Tongue (tissue), 1 donor: ENCODE data around the gene ARHGAP11B.
"Not testable (repeated sequence)": the region's sequence is repeated elsewhere in the genome, so short reads cannot be mapped to it uniquely, and the experiment has no call there.

Experiments
- DNase-seq: peaks from one replicate; pipeline ENCODE4 v3.0.0-alpha.2; 2015

Gene ARHGAP11B

DNA sequence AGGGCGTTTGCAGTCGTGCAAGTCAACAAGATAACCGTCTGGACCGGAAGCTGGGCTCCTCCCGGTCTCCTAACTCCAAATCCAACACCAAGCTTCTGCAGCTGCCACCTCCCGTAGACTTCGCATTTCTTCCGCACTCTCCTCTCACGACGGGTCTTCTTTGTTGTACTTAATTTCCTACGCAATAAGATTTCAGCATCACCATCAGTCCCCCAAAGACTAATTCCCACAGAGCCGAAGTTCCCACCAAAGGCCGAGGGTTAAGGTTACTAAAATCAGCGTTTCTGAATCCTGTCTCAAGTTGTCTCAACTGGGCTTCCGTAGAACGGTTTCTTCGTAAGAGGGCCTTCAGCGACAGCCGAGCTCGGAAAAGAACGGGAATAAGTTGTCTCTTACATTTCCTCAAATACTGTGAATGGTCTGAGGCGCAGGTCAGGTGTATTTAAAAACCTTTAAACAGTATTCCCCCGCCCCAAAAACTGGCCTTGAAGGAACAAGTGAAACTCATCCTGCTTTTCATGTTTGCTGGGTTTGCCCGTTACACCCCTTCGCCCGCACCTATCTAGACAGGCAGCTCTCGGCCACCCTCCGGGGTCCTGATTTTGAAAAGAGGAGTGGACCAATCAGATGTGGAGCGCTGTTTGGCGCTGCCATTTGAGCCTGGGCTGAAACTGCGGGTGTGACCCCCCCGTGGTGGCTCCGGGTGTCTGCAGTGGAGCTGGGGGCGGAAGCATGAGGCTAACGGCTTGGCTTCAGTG lies at the start of gene ARHGAP11B:
Gene ARHGAP11B, plus strand, starts transcription at position 693 of the 758 bp plus-strand sequence.
- peak; percentile 98 for DNase-seq

DNA sequence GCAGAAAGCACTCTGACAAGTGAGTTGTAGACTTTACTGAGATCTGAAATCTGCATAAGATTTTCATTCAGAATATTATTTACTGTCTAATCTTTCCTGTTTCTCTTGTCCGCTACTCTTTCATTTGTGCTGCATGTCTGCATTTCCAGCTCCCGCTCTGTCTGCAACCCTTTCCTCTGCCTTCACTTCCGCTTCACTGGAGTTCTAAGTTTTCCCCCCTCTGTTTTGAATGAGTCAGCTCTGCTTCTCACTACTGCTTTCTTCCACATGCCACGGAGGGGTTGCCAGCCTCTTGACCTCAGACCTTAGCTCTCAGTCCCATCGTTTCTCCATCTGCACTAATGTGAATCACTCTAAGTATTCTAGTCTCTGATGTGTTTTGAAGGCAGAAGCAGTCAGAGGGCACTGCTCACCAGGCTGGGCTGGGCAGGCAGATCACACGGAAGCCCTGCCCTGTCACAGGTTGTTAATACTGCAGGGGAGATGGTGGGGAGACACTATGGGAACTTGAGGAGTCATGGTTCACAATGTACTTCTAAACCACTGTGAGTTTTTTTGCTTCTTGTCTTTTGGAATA lies 46.4 kb upstream of the ARHGAP11B start:
- DNase-seq, result not testable (repeated sequence)

DNA sequence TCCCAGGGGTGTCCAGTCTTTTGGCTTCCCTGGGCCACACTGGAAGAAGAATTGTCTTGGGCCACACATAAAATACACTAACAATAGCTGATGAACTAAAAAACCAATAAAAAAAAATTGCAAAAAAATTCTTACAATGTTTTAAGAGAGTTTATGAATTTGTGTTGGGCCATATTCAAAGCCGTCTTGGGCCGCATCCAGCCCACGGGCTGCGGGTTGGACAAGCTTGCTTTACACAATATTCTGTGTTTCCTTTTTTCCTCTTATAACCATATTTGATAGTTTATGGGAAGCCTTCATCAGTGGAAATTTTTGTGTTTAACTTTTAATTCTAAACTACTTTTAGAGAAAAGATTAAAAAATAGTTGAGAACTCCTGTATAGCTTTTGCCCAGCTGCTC lies 45.2 kb upstream of the ARHGAP11B start:
- DNase-seq, result not testable (repeated sequence)

DNA sequence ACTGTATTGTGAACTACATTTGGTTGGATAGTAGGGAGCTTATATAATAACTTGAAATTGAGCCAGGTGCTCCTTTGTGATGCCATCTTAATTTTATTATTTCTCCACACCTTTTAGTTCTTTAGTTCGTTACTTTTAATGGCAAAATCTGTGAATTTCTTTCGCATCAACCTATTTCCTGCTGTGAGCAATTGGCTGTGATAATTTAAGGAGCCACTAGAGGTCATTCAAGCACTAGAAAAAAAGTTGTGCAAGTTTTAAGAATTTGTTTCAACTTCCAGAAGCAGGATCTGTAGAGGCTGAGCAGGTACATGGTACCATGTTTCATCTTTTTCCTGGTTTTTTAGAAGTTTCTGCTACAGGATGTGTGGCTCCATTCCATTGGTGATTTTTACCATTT lies 27.0 kb upstream of the ARHGAP11B start:
- not testable (repeated sequence) for DNase-seq

DNA sequence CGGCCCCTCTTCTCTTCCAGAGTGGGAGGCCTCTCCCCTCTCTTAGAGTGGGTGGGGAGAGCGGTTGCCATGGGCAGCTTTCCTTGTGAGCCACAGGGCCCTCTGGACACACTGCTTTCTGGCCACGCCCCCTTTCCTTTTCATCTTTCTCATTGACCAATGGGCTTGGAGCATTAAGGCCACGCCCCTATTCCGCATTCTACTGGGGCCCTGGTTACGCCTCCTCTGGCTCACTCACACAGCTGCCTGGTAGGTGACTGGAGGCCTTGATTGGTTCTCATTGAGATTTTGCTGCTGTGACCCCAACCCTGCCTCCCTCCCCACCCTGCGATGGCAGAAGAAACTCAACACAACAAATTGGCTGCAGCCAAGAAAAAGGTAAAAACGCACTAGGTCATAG lies 22.1 kb upstream of the ARHGAP11B start, which contains the start of gene GOLGA8H:
Gene GOLGA8H, plus strand, starts transcription at position 233 of the 400 bp plus-strand sequence. Its CDS starts 98 bp downstream, at position 331.
- not testable (repeated sequence) for DNase-seq

DNA sequence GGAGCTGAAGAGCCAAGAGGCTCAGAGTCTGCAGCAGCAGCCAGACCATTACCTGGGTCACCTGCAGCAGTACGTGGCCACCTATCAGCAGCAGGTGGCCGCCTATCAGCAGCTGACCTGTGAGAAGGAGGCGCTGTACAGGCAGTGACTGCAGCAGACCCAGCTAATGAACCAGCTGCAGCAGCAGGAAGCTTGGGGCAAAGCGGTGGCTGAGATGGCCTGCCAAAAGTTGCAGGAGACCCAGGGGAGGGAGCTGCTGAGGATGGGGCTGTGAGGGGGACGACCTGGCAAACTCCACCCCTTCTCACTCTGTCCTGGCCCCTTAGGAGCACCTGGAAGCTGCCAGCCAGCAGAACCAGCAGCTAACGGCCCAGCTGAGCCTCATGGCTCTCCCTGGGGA lies 13.7 kb upstream of the ARHGAP11B start:
- DNase-seq, result not testable (repeated sequence)

DNA sequence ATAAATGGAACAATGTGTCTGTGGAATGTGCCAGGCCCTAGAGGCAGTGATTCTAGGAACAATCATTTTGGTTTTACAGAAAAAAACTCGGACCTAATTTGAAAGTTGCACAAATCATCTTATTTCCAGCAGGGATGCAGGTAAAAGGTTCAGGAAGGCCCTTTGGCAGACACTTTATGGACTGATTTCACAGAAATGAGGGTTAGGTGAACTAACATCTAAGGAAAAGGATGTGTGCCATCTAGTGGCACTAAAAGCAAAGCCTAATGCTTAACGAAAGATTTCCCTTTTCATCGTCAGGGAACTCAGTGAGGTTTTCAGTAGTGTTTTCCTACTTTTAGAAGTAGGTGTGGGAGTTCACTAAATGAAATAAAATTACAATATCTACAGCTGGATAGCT lies 4.6 kb upstream of the ARHGAP11B start:
- peak; percentile 3 for DNase-seq

DNA sequence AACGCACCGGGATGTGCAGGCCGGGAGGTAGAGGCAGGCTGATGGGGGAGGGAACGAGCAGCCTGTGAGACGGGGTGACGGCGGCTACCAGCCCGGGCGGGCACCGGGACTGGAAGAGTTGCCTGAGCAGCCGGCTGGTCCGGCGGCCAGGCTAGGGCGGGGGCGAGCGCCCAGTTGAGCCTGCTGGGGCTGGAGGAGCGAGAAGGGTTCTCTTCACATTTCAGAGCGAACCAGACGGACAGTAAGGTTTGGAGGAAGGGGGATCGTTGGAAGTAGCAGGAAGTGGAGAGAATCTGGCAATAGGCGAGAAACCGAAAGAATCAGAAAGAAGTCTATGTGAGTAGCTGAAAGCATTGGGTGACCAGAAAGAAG lies 252 bp downstream of the ARHGAP11B start:
- DNase-seq, result peak; percentile 33

DNA sequence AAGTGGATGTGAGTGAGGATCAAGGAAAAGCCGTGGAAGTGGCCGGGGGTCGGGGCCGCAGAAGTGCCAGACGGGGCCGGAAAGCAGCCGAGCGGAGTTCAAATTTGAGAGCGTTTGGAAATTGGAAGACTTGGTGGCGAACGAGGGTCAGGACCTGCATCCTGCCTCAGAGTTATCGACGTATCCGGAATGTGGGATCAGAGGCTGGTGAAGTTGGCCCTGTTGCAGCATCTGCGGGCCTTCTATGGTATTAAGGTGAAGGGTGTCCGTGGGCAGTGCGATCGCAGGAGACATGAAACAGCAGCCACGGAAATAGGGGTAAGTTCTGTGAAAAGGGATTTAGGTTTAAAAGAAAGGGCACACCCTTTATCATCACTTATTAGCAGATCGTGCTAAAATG lies 704 bp downstream of the ARHGAP11B start:
- not testable (repeated sequence) for DNase-seq

DNA sequence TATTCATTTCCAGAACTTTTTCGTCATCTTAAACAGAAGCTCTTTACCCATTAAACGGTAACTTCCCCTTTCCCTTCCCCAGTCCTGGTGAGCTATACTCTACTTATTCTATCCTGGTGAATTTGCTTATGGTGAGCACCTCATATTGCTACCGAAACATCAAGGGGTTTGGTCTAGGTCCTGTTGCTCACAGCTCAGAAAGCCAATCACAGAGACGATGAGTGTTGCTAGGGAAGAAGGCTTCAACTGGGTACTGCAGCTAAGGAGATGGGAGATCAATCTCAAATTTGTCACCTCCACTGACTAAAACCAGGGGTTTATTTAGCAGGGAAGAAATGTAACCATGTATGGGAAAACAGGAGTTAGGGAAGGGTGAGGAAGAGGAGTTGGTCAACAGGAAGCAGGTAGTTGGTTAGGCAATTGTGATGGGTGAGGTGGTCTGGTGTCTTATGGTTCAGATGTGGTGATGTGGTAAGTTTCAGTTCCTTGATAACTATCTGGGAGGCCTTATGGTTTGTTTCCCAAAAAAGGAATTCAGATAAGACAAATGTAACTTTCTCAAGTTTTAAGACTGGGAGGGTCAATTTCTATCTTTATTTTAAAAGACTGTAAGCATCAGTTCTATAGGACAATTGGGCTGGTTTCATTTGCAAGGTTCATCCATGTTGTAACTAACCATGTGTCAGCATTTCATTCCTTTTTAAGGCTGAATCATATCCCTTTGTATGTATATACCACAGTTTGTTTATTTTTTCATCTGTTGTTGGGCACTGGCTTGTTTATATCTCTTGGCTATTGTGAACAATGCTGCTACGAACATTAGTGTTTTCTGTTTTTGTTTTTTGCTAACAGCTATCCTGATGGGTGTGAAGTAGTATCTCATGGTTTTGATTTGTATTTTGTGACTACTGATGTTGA lies 24.3 kb downstream of the ARHGAP11B start:
- DNase-seq, result no peak

DNA sequence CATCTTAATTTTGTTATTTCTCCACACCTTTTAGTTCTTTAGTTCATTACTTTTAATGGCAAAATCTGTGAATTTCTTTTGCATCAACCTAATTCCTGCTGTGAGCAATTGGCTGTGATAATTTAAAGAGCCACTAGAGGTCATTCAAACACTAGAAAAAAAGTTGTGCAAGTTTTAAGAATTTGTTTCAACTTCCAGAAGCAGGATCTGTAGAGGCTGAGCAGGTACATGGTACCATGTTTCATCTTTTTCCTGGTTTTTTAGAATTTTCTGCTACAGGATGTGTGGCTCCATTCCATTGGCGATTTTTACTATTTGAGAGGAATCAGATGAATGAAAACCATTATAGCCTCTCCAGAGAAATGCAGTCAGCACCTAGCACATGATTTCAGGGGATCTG lies 35.2 kb downstream of the ARHGAP11B start:
- peak; percentile 37 for DNase-seq

DNA sequence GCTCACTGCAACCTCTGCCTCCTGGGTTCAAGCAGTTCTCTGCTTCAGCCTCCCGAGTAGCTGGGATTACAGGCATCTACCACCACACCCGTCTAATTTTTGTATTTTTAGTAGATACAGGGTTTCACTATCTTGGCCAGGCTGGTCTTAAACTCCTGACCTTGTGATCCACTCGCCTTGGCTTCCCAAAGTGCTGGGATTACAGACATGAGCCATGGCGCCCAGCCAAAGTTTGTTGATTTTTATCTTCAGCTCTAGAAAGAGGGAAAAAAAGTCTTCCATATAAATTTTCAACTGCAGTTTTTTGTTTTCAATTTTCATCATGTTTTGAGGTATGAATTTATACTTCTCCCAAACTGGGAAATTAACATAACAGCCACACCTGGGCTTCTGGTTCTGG lies 43.7 kb downstream of the ARHGAP11B start:
- not testable (repeated sequence) for DNase-seq

DNA sequence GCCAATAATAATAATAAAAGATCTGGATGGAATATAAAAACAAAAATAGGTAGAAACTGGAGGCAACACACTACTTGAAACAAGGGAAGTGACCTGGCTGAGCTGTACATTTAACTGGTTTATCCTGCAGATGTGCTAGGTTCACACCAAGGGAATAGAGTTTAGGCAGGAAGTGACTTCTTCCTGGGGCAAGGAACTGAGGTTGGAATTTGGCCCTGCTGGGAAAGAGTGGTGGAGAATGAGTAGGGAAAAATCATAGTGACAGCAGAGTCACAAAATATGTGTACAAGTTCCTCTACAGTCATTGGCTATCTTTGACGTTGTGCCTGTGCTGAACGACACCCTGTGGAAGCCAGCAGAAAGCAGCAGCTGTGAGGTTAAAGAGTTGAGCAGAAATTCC lies 44.1 kb downstream of the ARHGAP11B start:
- DNase-seq, result no peak

DNA sequence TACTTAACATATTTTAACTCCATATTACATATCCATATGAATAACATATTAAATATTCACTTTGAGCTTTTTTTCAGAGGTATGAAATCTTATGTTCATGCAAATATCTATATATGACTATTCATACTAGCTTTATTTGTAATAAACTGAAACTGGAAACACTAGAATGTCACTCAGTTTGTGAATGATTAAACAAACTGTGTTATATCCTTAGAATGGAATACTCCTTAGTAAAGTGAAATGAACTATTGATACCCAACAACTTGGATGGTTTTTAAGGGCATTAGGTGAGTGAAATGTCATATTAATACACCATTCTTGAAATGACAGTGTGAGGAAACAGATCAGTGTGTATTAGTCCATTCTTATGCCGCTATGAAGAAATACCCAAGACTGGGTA lies 45.4 kb downstream of the ARHGAP11B start:
- no peak for DNase-seq

DNA sequence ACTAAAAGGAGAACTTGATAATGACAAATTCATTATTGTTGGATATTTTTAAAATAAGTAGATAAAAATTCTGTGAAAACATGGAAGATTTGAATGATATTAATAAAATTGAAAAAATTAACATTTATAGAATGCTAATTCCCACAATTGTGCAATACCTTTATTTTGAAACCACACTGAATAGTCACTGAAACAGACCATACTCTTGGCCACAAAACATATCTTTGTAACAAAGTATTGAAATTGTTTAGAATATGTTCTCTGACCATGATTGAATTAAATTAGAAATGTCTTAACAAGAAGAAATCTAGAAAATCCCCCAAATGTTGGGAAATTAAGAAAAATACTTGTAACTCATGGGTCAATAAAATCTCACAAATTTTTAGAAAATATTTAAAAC lies 49.2 kb downstream of the ARHGAP11B start:
- DNase-seq, result no peak

DNA sequence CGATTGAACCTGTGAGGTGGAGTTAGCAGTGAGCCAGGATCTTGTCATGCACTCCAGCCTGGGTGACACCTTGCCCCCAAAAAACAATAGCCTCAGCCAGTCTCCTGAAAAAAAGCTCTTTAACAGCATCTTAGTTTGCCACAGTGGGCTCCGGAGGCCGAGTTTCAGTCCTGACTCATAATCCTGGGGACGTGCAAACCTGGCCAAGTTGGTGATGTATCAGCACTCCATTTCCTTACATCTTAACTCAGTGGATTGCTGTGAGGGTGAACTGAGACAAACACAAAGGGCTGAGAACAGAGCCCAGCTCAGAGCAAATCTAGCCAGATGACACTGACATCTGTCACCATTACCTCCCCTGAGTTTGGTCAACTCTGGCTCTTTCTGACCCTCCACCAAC lies 50.0 kb downstream of the ARHGAP11B start:
- not testable (repeated sequence) for DNase-seq

DNA sequence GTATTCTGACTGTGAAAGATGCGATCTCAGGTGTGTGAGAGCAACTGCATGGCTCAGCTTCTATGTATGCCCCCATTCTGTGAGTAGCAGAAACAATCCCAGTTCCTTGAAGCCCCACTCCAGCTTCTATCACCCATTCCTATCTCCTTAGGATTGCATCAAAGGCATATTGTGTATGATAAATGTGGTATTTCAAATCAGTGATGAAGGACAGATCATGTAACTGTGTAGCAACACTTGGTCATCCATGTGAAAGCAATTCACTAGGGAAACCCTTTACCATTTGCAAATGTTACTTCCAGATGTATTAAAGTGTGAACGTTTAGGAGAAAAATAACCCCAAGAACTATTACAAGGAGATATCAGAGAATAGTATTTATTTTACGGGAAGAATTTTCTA lies 55.1 kb downstream of the ARHGAP11B start:
- DNase-seq, result not testable (repeated sequence)

DNA sequence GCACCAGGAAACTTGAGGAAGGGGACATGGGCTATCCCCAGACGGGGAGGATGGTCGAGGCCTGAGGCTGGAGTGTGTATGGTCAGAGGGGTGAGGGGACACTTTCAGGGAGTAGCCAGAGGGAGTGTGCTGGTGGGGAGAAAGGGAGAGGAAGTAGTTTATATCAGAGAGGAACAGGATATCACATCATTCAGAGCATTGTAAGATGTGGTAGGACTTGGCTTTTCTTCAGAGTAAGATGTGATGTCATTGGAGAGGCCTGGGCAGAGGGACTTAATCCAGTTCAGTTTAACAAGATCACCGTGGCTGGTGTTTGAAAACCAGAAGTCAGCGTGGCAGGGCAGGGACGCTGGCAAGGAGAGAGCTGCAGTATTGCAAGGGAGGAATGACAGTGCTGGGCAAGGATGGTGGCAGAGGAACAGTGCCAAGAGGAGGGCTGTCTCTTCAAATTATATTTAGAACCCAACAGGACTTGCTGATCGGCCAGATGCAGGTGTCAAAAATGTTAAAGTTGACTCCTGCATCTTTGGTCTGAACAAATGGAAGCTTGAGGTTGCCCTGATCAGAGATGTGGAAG lies 59.9 kb downstream of the ARHGAP11B start:
- DNase-seq, result not testable (repeated sequence)

DNA sequence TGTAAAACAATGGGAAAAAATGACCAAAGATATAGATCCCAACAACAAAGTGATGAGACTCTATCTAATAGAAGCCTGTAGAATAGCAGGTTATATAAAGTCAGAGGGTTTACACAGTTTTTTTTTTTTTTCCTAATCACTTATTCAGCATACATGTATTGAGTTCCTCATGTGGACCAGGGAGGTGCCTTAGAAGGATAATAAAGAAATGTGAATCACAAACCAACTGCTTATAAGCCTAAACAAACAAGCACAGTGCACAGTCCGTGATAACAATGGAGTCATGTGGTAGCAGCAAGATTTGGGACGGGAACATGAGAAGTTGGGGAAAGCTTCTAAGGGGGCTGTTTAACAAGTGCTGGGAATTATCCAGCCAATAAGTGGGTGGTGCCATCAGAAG lies 60.7 kb downstream of the ARHGAP11B start:
- not testable (repeated sequence) for DNase-seq
